SK-N-SH (cell line): ENCODE measurements around the gene PRM1. TPM values are rescaled to one million over a fixed set of nuclear protein-coding genes. Genes with fewer than 3 reads are reported as not detected.

Experiments used
- CTCF ChIA-PET: fragments of 300-600, 350-600 bp; formaldehyde crosslinking; extraction: SDS; loops from one replicate; lab custom pipeline; 2021; lab: Yijun Ruan, JAX
- POLR2A ChIA-PET: fragments of 350-600 bp; sonication (Branson Sonifier 250); formaldehyde crosslinking; extraction: SDS; loops from one replicate; lab custom pipeline; 2020; ENCODE audit warnings: antibody characterized with exemption, inconsistent platforms; lab: Yijun Ruan, JAX
- DNase-seq: peaks from one replicate; pipeline ENCODE4 v3.0.0; 2012
- H2AFZ ChIP-seq: fragments of 200-600 bp; sonication (generic); 2 replicates; pipeline ENCODE4 v1.8.1; 2016; ENCODE audit warnings: antibody characterized with exemption, mild to moderate bottlenecking, low read depth
- H3F3A ChIP-seq: fragments of 200-600 bp; sonication (generic); replicated peaks from 2 replicates; pipeline ENCODE3; 2016; ENCODE audit warnings: antibody characterized with exemption, mild to moderate bottlenecking; ENCODE audit not compliant: insufficient read depth
- H3K27ac ChIP-seq, 2 experiments: fragments of 200-500 bp in 1 of 2; fragments of 200-600 bp in 1 of 2; sonication (Bioruptor generic) in 1 of 2; sonication (generic), shearing (Covaris generic) in 1 of 2; 2 replicates each; pipeline versions ENCODE4 v1.5.1 to v1.6.1; 2014 to 2016; ENCODE audit warnings: low read depth in 2 of 2, inconsistent platforms in 1 of 2, low read length in 1 of 2, mild to moderate bottlenecking in 1 of 2, mixed read lengths in 1 of 2
- H3K27me3 ChIP-seq: fragments of 200-600 bp; sonication (generic), shearing (Covaris generic); 2 replicates; pipeline ENCODE4 v1.6.1; 2016; ENCODE audit warnings: mixed run types; ENCODE audit not compliant: insufficient read depth
- H3K36me3 ChIP-seq, 2 experiments: fragments of 200-500 bp in 1 of 2; fragments of 200-600 bp in 1 of 2; sonication (Bioruptor generic) in 1 of 2; sonication (generic) in 1 of 2; replicated peaks in 1 of 2; 2 replicates each; pipeline versions ENCODE3 to v1.5.1; 2014 to 2016; ENCODE audit warnings: low read length in 1 of 2, mild to moderate bottlenecking in 1 of 2; ENCODE audit not compliant: insufficient read depth in 2 of 2, control insufficient read depth in 1 of 2
- H3K4me1 ChIP-seq, 2 experiments: fragments of 200-500 bp in 1 of 2; fragments of 200-600 bp in 1 of 2; sonication (Bioruptor generic) in 1 of 2; sonication (generic), shearing (Covaris generic) in 1 of 2; 2 replicates each; pipeline versions ENCODE4 v1.5.1 to v1.6.1; 2014 to 2016; ENCODE audit warnings: low read depth in 1 of 2, low read length in 1 of 2, mixed run types in 1 of 2; ENCODE audit not compliant: insufficient read depth in 2 of 2, control insufficient read depth in 1 of 2
- H3K4me2 ChIP-seq: fragments of 200-600 bp; sonication (generic), shearing (Covaris generic); 2 replicates; pipeline ENCODE4 v1.6.1; 2017; ENCODE audit warnings: mixed run types
- H3K4me3 ChIP-seq, 2 experiments: fragments of 200-500 bp in 1 of 2; fragments of 200-600 bp in 1 of 2; sonication (Bioruptor generic) in 1 of 2; sonication (generic), shearing (Covaris generic) in 1 of 2; 2 replicates each; pipeline versions ENCODE4 v1.5.1 to v1.8.1; 2014 to 2016; ENCODE audit warnings: low read depth in 2 of 2, inconsistent platforms in 1 of 2, low read length in 1 of 2, mild to moderate bottlenecking in 1 of 2, mixed read lengths in 1 of 2, moderate library complexity in 1 of 2
- H3K79me2 ChIP-seq: fragments of 200-600 bp; sonication (generic); 2 replicates; pipeline ENCODE4 v1.8.1; 2017; ENCODE audit warnings: mild to moderate bottlenecking; ENCODE audit not compliant: insufficient read depth
- H3K9ac ChIP-seq: fragments of 200-600 bp; sonication (generic); 2 replicates; pipeline ENCODE4 v1.6.1; 2017; ENCODE audit warnings: mixed run types
- H3K9me2 ChIP-seq: fragments of 200-600 bp; sonication (generic); 2 replicates; pipeline ENCODE4 v1.6.1; 2017; ENCODE audit warnings: mixed run types
- H3K9me3 ChIP-seq: fragments of 200-600 bp; sonication (generic); 2 replicates; pipeline ENCODE4 v1.6.1; 2017; ENCODE audit warnings: mixed run types, mild to moderate bottlenecking, moderate library complexity
- H4K20me1 ChIP-seq: fragments of 200-600 bp; sonication (generic); 2 replicates; pipeline ENCODE4 v1.6.1; 2017; ENCODE audit warnings: mild to moderate bottlenecking, mixed run types; ENCODE audit not compliant: insufficient read depth
- ELF1 ChIP-seq: IDR thresholded peaks from 2 replicates; pipeline ENCODE4 v1.4.0; 2012
- EP300 ChIP-seq, 2 experiments: IDR thresholded peaks; 2 replicates each; pipeline versions ENCODE4 v1.4.0 to v1.6.1; 2012; ENCODE audit warnings: borderline replicate concordance in 1 of 2, low read depth in 1 of 2, low read length in 1 of 2
- EZH2phosphoT487 ChIP-seq: fragments of 200-600 bp; sonication (generic); IDR thresholded peaks from 2 replicates; pipeline ENCODE4 v1.6.1; 2017; ENCODE audit warnings: low read depth, mixed run types, mild to moderate bottlenecking, antibody characterized with exemption, moderate library complexity, borderline replicate concordance
- FOXM1 ChIP-seq: IDR thresholded peaks from 2 replicates; pipeline ENCODE4 v1.4.0; 2012; ENCODE audit warnings: low read depth, mild to moderate bottlenecking
- MXI1 ChIP-seq: IDR thresholded peaks from 2 replicates; pipeline ENCODE4 v1.6.1; 2012; ENCODE audit warnings: mild to moderate bottlenecking, low read depth, low read length, improper control_type of control experiment
- NFIC ChIP-seq: IDR thresholded peaks from 2 replicates; pipeline ENCODE4 v1.4.0; 2012; ENCODE audit warnings: borderline replicate concordance
- NRF1 ChIP-seq: IDR thresholded peaks from 2 replicates; pipeline ENCODE4 v1.6.1; 2012; ENCODE audit warnings: low read depth, mild to moderate bottlenecking, low read length
- PBX3 ChIP-seq: IDR thresholded peaks from 2 replicates; pipeline ENCODE4; 2012
- RAD21 ChIP-seq: IDR thresholded peaks from 2 replicates; pipeline ENCODE4 v1.6.1; 2012; ENCODE audit warnings: mild to moderate bottlenecking, low read length
- RCOR1 ChIP-seq: fragments of 150-350 bp; IDR thresholded peaks from 2 replicates; pipeline ENCODE4 v1.6.1; 2017; ENCODE audit warnings: antibody characterized with exemption, low read length
- RFX5 ChIP-seq: IDR thresholded peaks from 2 replicates; pipeline ENCODE4 v1.6.1; 2012; ENCODE audit warnings: mild to moderate bottlenecking, improper control_type of control experiment, low read length
- RXRA ChIP-seq: IDR thresholded peaks from 2 replicates; pipeline ENCODE4 v1.4.0; 2012; ENCODE audit warnings: low read depth, mild to moderate bottlenecking, borderline replicate concordance
- SIN3A ChIP-seq: IDR thresholded peaks from 2 replicates; pipeline ENCODE4 v1.6.1; 2012; ENCODE audit warnings: low read depth, mild to moderate bottlenecking, low read length, moderate library complexity, borderline replicate concordance
- SMC3 ChIP-seq: IDR thresholded peaks from 2 replicates; pipeline ENCODE4 v1.6.1; 2012; ENCODE audit warnings: low read depth, low read length, improper control_type of control experiment
- TAF1 ChIP-seq: IDR thresholded peaks from 2 replicates; pipeline ENCODE4 v1.6.1; 2012; ENCODE audit warnings: low read depth, mild to moderate bottlenecking, low read length, moderate library complexity, borderline replicate concordance
- TEAD4 ChIP-seq: IDR thresholded peaks from 2 replicates; pipeline ENCODE4 v1.4.0; 2012; ENCODE audit warnings: mild to moderate bottlenecking, borderline replicate concordance; ENCODE audit not compliant: insufficient read depth
- USF2 ChIP-seq: fragments of 150-350 bp; IDR thresholded peaks from 2 replicates; pipeline ENCODE4 v1.6.1; 2017; ENCODE audit warnings: antibody characterized with exemption, low read length, low read depth, borderline replicate concordance
- YY1 ChIP-seq: IDR thresholded peaks from 2 replicates; pipeline ENCODE4 v1.4.0; 2012; ENCODE audit warnings: low read depth, mild to moderate bottlenecking
- WGBS: methylation state at CpG from one replicate; pipeline ENCODE4 v1.1.6; 2017; ENCODE audit warnings: low lambda C conversion rate; 5-methylcytosine and 5-hydroxymethylcytosine counted together
- polyA plus RNA-seq, 3 experiments: library from polyadenylated mRNA; depleted of rRNA; stranded (reverse); fragments of >200 nt; gene quantifications; 2 replicates each; pipeline ENCODE4 v1.2.3, GENCODE V29; 2012
- TF ChIP-seq, protein P1 (sequence below): IDR thresholded peaks from 2 replicates; pipeline ENCODE4 v1.4.0; 2012; ENCODE audit warnings: low read depth, borderline replicate concordance
- TF ChIP-seq, protein P2 (sequence below): IDR thresholded peaks from 2 replicates; pipeline ENCODE4 v1.4.0; 2012; ENCODE audit warnings: low read depth
- TF ChIP-seq, protein P3 (sequence below): fragments of 200-600 bp; sonication (generic); IDR thresholded peaks from 2 replicates; pipeline ENCODE4 v1.6.1; 2017; ENCODE audit warnings: antibody characterized with exemption, mild to moderate bottlenecking, moderate library complexity

PRM1 gene
- polyA plus RNA-seq, 1 of the 3 experiments (the other 2 are of a cell fraction) = not detected

- Histone ChIP-seq H3K4me2 (no peak overlapping the region), H3K9me3 (no peaks in the 10 kb centered on the region), H3K4me3 (no peak overlapping the region), H3K9ac (no peak overlapping the region), H3K27ac (no peak overlapping the region), H3K36me3 (no peaks in the 10 kb centered on the region), H3F3A (no peaks in the 10 kb centered on the region), H3K9me2 (no peaks in the 10 kb centered on the region), H2AFZ (no peak overlapping the region), H4K20me1 (no peaks in the 10 kb centered on the region), H3K79me2 (no peaks in the 10 kb centered on the region), H3K4me1 (peaks cover 0 to 8% of the 10 kb centered on the region in 2 experiments; a peak in 1 of 4 replicates), H3K27me3 (no peaks in the 10 kb centered on the region)
- ChIA-PET POLR2A (no interaction called here), CTCF (no interaction called here)
- WGBS = 97% methylated on average over 3 of the region's 3 CpGs
- no peak for DNase-seq
- TF ChIP-seq FOXM1 (no peak), EP300 (IDR thresholded peaks at IDR 0.05; ENCODE audit: borderline replicate concordance in 1 of 2, low read depth in 1 of 2, low read length in 1 of 2) (no peak), TAF1 (no peak), MXI1 (no peak), YY1 (no peak)
- TF ChIP-seq, all 33 proteins: peak for 0
These were observed 29.5 kb upstream of the PRM1 start for GRCh38 chr16:11310634-11310977.

DNA sequence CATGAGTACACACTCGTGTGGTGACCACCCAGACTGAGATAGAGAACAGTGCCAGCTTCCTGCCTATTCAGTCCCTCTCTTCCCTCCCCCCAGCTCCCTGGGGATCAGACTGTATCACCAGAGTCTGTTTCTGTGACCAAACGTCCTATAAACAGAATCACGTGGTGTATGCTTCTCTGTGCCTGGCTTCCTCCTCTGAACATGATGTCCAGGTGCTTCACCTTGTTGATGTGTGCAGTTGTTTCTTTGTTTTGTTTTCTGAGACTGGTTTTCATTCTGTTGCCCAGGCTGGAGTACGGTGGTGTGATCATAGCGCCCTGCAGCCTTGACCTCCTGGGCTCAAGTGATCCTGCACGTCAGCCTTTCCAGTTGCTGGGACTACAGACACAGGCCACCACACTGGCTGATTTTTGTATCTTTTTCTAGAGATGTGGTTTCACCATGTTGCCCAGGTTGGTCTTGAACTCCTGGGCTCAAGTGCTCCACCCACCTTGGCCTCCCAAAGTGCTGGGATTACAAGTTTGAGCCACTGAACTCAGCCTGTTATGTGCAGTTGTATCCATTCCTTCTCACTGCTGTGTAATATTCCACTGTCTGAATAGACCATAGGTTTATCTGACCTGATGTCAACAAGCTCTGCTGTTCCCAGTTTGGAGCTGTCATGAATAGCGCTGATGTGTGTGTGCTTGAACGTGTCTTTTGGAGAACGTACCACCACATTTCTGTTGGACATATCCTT is 28.9 kb upstream of the PRM1 start:
- H3K4me2 ChIP-seq = no peak overlapping the region
- ChIA-PET CTCF (interaction anchor here (0.8 kb wide), 1 partner anchor 378 kb away, joined by 3 read pairs; no protein-coding TSS in a partner anchor), POLR2A (no interaction called here)
- no peaks in the 10 kb centered on the region for H3K79me2 ChIP-seq
- WGBS = 67% methylated on average over 9 of the region's 9 CpGs
- no peak overlapping the region for H2AFZ ChIP-seq
- no peaks in the 10 kb centered on the region for H3K27me3 ChIP-seq
- no peak overlapping the region for H3K9ac ChIP-seq
- no peaks in the 10 kb centered on the region for H3K9me3 ChIP-seq
- H3K36me3 ChIP-seq = no peaks in the 10 kb centered on the region
- peaks cover 0 to 8% of the 10 kb centered on the region in 2 experiments; a peak in 1 of 4 replicates for H3K4me1 ChIP-seq
- DNase-seq = no peak
- H3K27ac ChIP-seq = no peak overlapping the region
- no peaks in the 10 kb centered on the region for H3F3A ChIP-seq
- H3K9me2 ChIP-seq = no peaks in the 10 kb centered on the region
- no peak overlapping the region for H3K4me3 ChIP-seq
- H4K20me1 ChIP-seq = no peaks in the 10 kb centered on the region
- TF ChIP-seq USF2 = no peak
- no peak for TF ChIP-seq NFIC
- no peak for TF ChIP-seq ELF1
- TF ChIP-seq, protein P1, sequence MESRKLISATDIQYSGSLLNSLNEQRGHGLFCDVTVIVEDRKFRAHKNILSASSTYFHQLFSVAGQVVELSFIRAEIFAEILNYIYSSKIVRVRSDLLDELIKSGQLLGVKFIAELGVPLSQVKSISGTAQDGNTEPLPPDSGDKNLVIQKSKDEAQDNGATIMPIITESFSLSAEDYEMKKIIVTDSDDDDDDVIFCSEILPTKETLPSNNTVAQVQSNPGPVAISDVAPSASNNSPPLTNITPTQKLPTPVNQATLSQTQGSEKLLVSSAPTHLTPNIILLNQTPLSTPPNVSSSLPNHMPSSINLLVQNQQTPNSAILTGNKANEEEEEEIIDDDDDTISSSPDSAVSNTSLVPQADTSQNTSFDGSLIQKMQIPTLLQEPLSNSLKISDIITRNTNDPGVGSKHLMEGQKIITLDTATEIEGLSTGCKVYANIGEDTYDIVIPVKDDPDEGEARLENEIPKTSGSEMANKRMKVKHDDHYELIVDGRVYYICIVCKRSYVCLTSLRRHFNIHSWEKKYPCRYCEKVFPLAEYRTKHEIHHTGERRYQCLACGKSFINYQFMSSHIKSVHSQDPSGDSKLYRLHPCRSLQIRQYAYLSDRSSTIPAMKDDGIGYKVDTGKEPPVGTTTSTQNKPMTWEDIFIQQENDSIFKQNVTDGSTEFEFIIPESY = no peak
- no peak for TF ChIP-seq PBX3
- TF ChIP-seq TEAD4 = no peak
- TF ChIP-seq, protein P2, sequence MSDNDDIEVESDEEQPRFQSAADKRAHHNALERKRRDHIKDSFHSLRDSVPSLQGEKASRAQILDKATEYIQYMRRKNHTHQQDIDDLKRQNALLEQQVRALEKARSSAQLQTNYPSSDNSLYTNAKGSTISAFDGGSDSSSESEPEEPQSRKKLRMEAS = no peak
- TF ChIP-seq RXRA = no peak
- TF ChIP-seq SIN3A = no peak
- no peak for TF ChIP-seq MXI1
- no peak for TF ChIP-seq EZH2phosphoT487
- TF ChIP-seq NRF1 = no peak
- TF ChIP-seq RFX5 = no peak
- TF ChIP-seq, protein P3, sequence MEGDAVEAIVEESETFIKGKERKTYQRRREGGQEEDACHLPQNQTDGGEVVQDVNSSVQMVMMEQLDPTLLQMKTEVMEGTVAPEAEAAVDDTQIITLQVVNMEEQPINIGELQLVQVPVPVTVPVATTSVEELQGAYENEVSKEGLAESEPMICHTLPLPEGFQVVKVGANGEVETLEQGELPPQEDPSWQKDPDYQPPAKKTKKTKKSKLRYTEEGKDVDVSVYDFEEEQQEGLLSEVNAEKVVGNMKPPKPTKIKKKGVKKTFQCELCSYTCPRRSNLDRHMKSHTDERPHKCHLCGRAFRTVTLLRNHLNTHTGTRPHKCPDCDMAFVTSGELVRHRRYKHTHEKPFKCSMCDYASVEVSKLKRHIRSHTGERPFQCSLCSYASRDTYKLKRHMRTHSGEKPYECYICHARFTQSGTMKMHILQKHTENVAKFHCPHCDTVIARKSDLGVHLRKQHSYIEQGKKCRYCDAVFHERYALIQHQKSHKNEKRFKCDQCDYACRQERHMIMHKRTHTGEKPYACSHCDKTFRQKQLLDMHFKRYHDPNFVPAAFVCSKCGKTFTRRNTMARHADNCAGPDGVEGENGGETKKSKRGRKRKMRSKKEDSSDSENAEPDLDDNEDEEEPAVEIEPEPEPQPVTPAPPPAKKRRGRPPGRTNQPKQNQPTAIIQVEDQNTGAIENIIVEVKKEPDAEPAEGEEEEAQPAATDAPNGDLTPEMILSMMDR = no peak
- no peak for TF ChIP-seq RCOR1
- no peak for TF ChIP-seq RAD21
- TF ChIP-seq SMC3 = no peak
